WTC11 (cell line): ENCODE measurements around the gene GRK3. TPM values are rescaled to one million over a fixed set of nuclear protein-coding genes. Genes with fewer than 3 reads are reported as not detected.

ENCODE experiments used
- ATAC-seq: fragments of 200-7000 bp; cut with Tn5 transposase; 2 replicates; pipeline ENCODE4 v1.10.0; 2021; ENCODE audit warnings: mild to moderate bottlenecking, moderate library complexity
- CTCF ChIA-PET: fragments of 300-600 bp; sonication (Branson Sonifier 250); formaldehyde crosslinking; loops from one replicate; lab custom pipeline; 2021; ENCODE audit warnings: antibody characterized with exemption; lab: Charles Lee
- POLR2A ChIA-PET: fragments of 350-600 bp; sonication (Branson Sonifier 250); formaldehyde crosslinking; loops from one replicate; lab custom pipeline; 2021; ENCODE audit warnings: antibody characterized with exemption; lab: Charles Lee
- DNase-seq: peaks from one replicate; pipeline ENCODE4 v3.0.0; 2021; ENCODE audit warnings: low spot score
- H3K27ac Mint-ChIP-seq: 2 replicates; pipeline ENCODE4 v1.8.0; 2021; ENCODE audit warnings: mixed read lengths
- H3K27me3 Mint-ChIP-seq: 2 replicates; pipeline ENCODE4 v1.8.0; 2021; ENCODE audit warnings: low read depth, mild to moderate bottlenecking, moderate library complexity, mixed read lengths
- H3K36me3 Mint-ChIP-seq: 2 replicates; pipeline ENCODE4 v1.8.0; 2021; ENCODE audit warnings: mixed read lengths
- H3K4me1 Mint-ChIP-seq: 2 replicates; pipeline ENCODE4 v1.8.0; 2022; ENCODE audit warnings: mixed read lengths
- H3K4me3 Mint-ChIP-seq: 2 replicates; pipeline ENCODE4 v1.8.0; 2021; ENCODE audit warnings: mild to moderate bottlenecking, moderate library complexity, mixed read lengths
- H3K9me3 Mint-ChIP-seq: 2 replicates; pipeline ENCODE4 v1.8.0; 2021; ENCODE audit warnings: mixed read lengths
- AFF4 ChIP-seq: sonication (generic); formaldehyde crosslinking; IDR thresholded peaks from 2 replicates; pipeline ENCODE4 v1.8.1; 2023; ENCODE audit warnings: mild to moderate bottlenecking, missing genetic modification reagents, borderline replicate concordance
- AR ChIP-seq: fragments of 250-450 bp; sonication (Bioruptor Pico); IDR thresholded peaks from 2 replicates; pipeline ENCODE4 v1.9.0; 2021; ENCODE audit warnings: mild to moderate bottlenecking
- ATF6 ChIP-seq: sonication (generic); formaldehyde crosslinking; IDR thresholded peaks from 2 replicates; pipeline ENCODE4 v1.8.1; 2023; ENCODE audit warnings: mild to moderate bottlenecking, missing genetic modification reagents
- ELF4 ChIP-seq: sonication (generic); formaldehyde crosslinking; IDR thresholded peaks from 2 replicates; pipeline ENCODE4 v1.8.1; 2022; ENCODE audit warnings: low read depth, mild to moderate bottlenecking, moderate library complexity, missing genetic modification reagents
- EMX1 ChIP-seq: fragments of 250-450 bp; sonication (Bioruptor Pico); IDR thresholded peaks from 2 replicates; pipeline ENCODE4 v1.8.0; 2021; ENCODE audit warnings: mild to moderate bottlenecking
- ESRRA ChIP-seq: sonication (generic); formaldehyde crosslinking; IDR thresholded peaks from 2 replicates; pipeline ENCODE4 v1.8.1; 2022; ENCODE audit warnings: mild to moderate bottlenecking, missing genetic modification reagents, borderline replicate concordance
- JAZF1 ChIP-seq: fragments of 250-450 bp; sonication (Bioruptor Pico); IDR thresholded peaks from 2 replicates; pipeline ENCODE4 v1.9.0; 2021; ENCODE audit warnings: moderate library complexity, mild to moderate bottlenecking, inconsistent platforms
- MXD4 ChIP-seq: fragments of 250-450 bp; sonication (Bioruptor Pico); IDR thresholded peaks from 2 replicates; pipeline ENCODE4 v1.8.0; 2021; ENCODE audit warnings: mild to moderate bottlenecking, moderate library complexity, borderline replicate concordance
- NFE2L1 ChIP-seq: sonication (generic); formaldehyde crosslinking; IDR thresholded peaks from 2 replicates; pipeline ENCODE4 v1.8.1; 2023; ENCODE audit warnings: missing genetic modification reagents
- SOX15 ChIP-seq: fragments of 250-450 bp; sonication (Bioruptor Pico); IDR thresholded peaks from 2 replicates; pipeline ENCODE4 v1.9.0; 2021; ENCODE audit warnings: mild to moderate bottlenecking
- ZBTB21 ChIP-seq: sonication (generic); formaldehyde crosslinking; IDR thresholded peaks from 2 replicates; pipeline ENCODE4 v1.8.1; 2023; ENCODE audit warnings: mild to moderate bottlenecking, missing genetic modification reagents, borderline replicate concordance
- ZMAT4 ChIP-seq: fragments of 250-450 bp; sonication (Bioruptor Pico); IDR thresholded peaks from 2 replicates; pipeline ENCODE4 v1.9.0; 2021; ENCODE audit warnings: mild to moderate bottlenecking
- ZNF138 ChIP-seq: sonication (generic); formaldehyde crosslinking; conservative IDR thresholded peaks from 2 replicates; pipeline ENCODE4 v1.8.1; 2022; ENCODE audit warnings: mild to moderate bottlenecking, moderate library complexity, missing genetic modification reagents
- total RNA-seq: library from RNA; stranded (reverse); gene quantifications from 3 replicates; pipeline ENCODE4 v1.2.3, GENCODE V29; 2021
- TF ChIP-seq, protein P1 (sequence below): sonication (generic); formaldehyde crosslinking; IDR thresholded peaks from 2 replicates; pipeline ENCODE4 v1.8.1; 2023; ENCODE audit warnings: mild to moderate bottlenecking, missing genetic modification reagents
- TF ChIP-seq, protein P2 (sequence below): sonication (generic); formaldehyde crosslinking; IDR thresholded peaks from 2 replicates; pipeline ENCODE4 v1.8.1; 2022; ENCODE audit warnings: mild to moderate bottlenecking, missing genetic modification reagents, moderate library complexity, borderline replicate concordance

Gene GRK3
- total RNA-seq, 1 experiment from 2014 or later = 27.1 TPM

DNA sequence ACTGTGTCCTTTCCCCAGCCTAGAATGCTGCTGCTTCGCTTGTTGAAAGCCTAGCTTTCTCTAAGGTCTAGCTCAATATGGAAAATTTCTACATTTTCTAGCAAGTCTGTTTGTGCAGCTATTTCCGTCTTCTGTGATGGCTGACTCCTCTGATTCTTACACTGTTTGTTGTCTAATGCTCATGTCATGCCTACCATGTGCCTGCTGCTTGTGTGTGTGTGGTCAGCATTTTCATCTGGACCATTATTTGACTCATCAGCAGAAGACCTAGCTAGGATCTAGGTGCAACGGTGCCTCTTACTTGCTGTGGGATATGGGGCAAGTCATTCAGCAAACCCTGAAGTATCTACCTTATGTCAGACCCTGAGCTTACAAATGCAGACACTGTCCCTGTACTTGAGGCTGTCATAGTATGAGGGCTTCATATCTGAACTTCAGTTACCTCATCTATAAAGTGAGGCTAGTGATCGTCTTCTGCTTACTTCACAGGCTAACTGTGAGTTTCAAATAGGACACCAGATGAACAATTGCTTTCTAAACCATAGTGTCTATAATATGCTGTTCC is 91.0 kb downstream of the GRK3 start (continued):
- no peak for TF ChIP-seq ATF6
- no peak for TF ChIP-seq ESRRA (CRISPR knock-in tag)
- no peak for TF ChIP-seq NFE2L1 (CRISPR knock-in tag)
- no peak for TF ChIP-seq JAZF1
- TF ChIP-seq, protein P1, sequence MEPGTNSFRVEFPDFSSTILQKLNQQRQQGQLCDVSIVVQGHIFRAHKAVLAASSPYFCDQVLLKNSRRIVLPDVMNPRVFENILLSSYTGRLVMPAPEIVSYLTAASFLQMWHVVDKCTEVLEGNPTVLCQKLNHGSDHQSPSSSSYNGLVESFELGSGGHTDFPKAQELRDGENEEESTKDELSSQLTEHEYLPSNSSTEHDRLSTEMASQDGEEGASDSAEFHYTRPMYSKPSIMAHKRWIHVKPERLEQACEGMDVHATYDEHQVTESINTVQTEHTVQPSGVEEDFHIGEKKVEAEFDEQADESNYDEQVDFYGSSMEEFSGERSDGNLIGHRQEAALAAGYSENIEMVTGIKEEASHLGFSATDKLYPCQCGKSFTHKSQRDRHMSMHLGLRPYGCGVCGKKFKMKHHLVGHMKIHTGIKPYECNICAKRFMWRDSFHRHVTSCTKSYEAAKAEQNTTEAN (CRISPR knock-in tag) = no peak
- TF ChIP-seq SOX15 (CRISPR knock-in tag) = no peak
- TF ChIP-seq ZBTB21 (CRISPR knock-in tag) = no peak

- Mint-ChIP-seq H3K36me3 (no peaks in the 10 kb centered on the region), H3K4me3 (no peak overlapping the region), H3K9me3 (no peaks in the 10 kb centered on the region), H3K4me1 (no peaks in the 10 kb centered on the region), H3K27me3 (no peaks in the 10 kb centered on the region), H3K27ac (no peak overlapping the region)
- ATAC-seq (no peak), DNase-seq (no peak)
- POLR2A ChIA-PET = no interaction called here
- CTCF ChIA-PET = interaction anchor here (0.6 kb wide), 1 partner anchor 113 kb away, joined by 3 read pairs; no protein-coding TSS in a partner anchor
- TF ChIP-seq ELF4 (CRISPR knock-in tag) (no peak), ZNF138 (CRISPR knock-in tag) (no peak), ZMAT4 (no peak), AFF4 (CRISPR knock-in tag) (no peak), MXD4 (CRISPR knock-in tag) (no peak), AR (CRISPR knock-in tag) (no peak), EMX1 (CRISPR knock-in tag) (no peak)
- TF ChIP-seq, protein P2, sequence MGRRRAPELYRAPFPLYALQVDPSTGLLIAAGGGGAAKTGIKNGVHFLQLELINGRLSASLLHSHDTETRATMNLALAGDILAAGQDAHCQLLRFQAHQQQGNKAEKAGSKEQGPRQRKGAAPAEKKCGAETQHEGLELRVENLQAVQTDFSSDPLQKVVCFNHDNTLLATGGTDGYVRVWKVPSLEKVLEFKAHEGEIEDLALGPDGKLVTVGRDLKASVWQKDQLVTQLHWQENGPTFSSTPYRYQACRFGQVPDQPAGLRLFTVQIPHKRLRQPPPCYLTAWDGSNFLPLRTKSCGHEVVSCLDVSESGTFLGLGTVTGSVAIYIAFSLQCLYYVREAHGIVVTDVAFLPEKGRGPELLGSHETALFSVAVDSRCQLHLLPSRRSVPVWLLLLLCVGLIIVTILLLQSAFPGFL (CRISPR knock-in tag) = no peak
These were observed 92.2 kb downstream of the GRK3 start for GRCh38 chr22:25656724-25657123.
